IPS-20b (cell line): Measurements from ENCODE around the gene BICC1.
"Not testable (repeated sequence)": the region's sequence is repeated elsewhere in the genome, so short reads cannot be mapped to it uniquely, and the experiment has no call there.

Experiments used
- H3K27ac ChIP-seq: one replicate; pipeline ENCODE4 v1.5.1; 2013; ENCODE audit warnings: low read length
- H3K27me3 ChIP-seq: 2 replicates; pipeline ENCODE4 v1.6.1; 2013; ENCODE audit warnings: mild to moderate bottlenecking, low read length, inconsistent platforms; ENCODE audit not compliant: insufficient read depth
- H3K36me3 ChIP-seq: 2 replicates; pipeline ENCODE4 v1.6.1; 2013; ENCODE audit warnings: low read depth, mild to moderate bottlenecking, inconsistent platforms, low read length, moderate library complexity; ENCODE audit not compliant: insufficient read depth
- H3K4me1 ChIP-seq: 2 replicates; pipeline ENCODE4 v1.6.1; 2013; ENCODE audit warnings: mild to moderate bottlenecking, control low read depth, inconsistent platforms, low read length, moderate library complexity; ENCODE audit not compliant: insufficient read depth
- H3K4me3 ChIP-seq: 2 replicates; pipeline ENCODE4 v1.5.1; 2013; ENCODE audit warnings: mild to moderate bottlenecking, low read length, inconsistent platforms
- H3K9ac ChIP-seq: 2 replicates; pipeline ENCODE4 v1.6.1; 2013; ENCODE audit warnings: low read depth, mild to moderate bottlenecking, inconsistent platforms, low read length, moderate library complexity
- H3K9me3 ChIP-seq: 2 replicates; pipeline ENCODE4 v1.6.1; 2013; ENCODE audit warnings: mild to moderate bottlenecking, low read depth, low read length, inconsistent platforms; ENCODE audit not compliant: insufficient read depth

Gene BICC1

DNA sequence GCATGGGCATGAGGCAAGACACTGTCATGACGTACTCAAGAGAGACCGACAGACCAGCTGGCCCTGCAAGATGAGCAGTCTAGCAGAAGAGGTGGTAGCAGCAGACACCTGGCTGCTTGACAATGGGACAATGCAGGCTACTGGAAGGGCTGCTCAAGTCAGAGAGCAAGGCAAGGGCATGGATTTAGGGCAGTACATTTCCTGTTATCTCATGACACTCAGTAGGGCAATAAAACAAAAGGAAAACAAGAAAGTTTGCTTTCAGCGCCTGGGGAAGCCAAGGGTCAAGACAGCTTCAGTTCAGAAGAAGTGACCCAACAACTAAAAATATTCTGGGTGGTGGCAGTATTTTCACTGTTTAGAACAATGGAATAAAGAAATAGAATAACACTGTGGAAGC is 332.0 kb downstream of the BICC1 start:
- no peaks in the 10 kb centered on the region for H3K9me3 ChIP-seq
- H3K4me1 ChIP-seq, result no peaks in the 10 kb centered on the region
- no peaks in the 10 kb centered on the region for H3K36me3 ChIP-seq
- H3K27ac ChIP-seq, result no peak overlapping the region
- no peaks in the 10 kb centered on the region for H3K27me3 ChIP-seq
- H3K9ac ChIP-seq, result no peak overlapping the region
- no peak overlapping the region for H3K4me3 ChIP-seq

GRCh38 chr10:58846856-58847255 is 334.2 kb downstream of the BICC1 start:
- Histone ChIP-seq H3K4me1 (no peaks in the 10 kb centered on the region), H3K9ac (no peak overlapping the region), H3K27ac (no peak overlapping the region), H3K27me3 (no peaks in the 10 kb centered on the region), H3K9me3 (no peaks in the 10 kb centered on the region), H3K36me3 (no peaks in the 10 kb centered on the region), H3K4me3 (no peak overlapping the region)

GRCh38 chr10:58851606-58852005 is 338.9 kb downstream of the BICC1 start:
- H3K36me3 ChIP-seq, result no peaks in the 10 kb centered on the region
- no peak overlapping the region for H3K4me3 ChIP-seq
- H3K27me3 ChIP-seq, result no peaks in the 10 kb centered on the region
- H3K9me3 ChIP-seq, result no peaks in the 10 kb centered on the region
- H3K9ac ChIP-seq, result no peak overlapping the region
- H3K4me1 ChIP-seq, result peaks cover 3% of the 10 kb centered on the region; the same call in 1 of the 2 replicates
- no peak overlapping the region for H3K27ac ChIP-seq

DNA sequence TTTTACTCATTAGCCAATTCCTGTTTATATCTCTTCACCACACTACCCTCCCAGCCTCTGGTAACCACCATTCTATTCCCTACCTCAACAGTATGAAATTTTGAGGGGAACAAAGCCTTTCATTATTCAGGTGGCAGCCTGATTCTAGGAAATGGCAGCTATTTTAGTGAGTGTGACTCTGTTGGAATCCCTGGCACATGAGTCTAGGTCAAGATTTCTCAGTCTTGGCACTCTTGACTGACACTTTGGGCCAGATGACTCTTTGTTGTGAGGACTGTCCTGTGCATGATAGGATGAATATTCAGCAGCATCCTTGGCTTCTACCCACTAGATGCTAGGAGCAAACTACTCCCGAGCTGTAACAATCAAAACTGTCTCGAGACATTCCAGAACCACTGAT is 341.0 kb downstream of the BICC1 start:
- H3K4me3 ChIP-seq, result no peak overlapping the region
- no peaks in the 10 kb centered on the region for H3K36me3 ChIP-seq

GRCh38 chr10:58854811-58855210 is 342.1 kb downstream of the BICC1 start:
- H3K27ac ChIP-seq, result no peak overlapping the region
- H3K9me3 ChIP-seq, result 0 out of 2 replicates have a peak, but pooled peaks cover 5% of the 10 kb centered on the region
- H3K4me3 ChIP-seq, result no peak overlapping the region
- no peaks in the 10 kb centered on the region for H3K36me3 ChIP-seq
- H3K9ac ChIP-seq, result no peak overlapping the region
- H3K27me3 ChIP-seq, result no peaks in the 10 kb centered on the region
- peaks cover 6% of the 10 kb centered on the region; the same call in 1 of the 2 replicates for H3K4me1 ChIP-seq

More for the DNA sequence above, 341.0 kb downstream of the BICC1 start:
- no peak overlapping the region for H3K9ac ChIP-seq
- no peaks in the 10 kb centered on the region for H3K27me3 ChIP-seq
- peaks cover 6% of the 10 kb centered on the region; the same call in 1 of the 2 replicates for H3K4me1 ChIP-seq
- H3K27ac ChIP-seq, result no peak overlapping the region
- 0 out of 2 replicates have a peak, but pooled peaks cover 5% of the 10 kb centered on the region for H3K9me3 ChIP-seq

DNA sequence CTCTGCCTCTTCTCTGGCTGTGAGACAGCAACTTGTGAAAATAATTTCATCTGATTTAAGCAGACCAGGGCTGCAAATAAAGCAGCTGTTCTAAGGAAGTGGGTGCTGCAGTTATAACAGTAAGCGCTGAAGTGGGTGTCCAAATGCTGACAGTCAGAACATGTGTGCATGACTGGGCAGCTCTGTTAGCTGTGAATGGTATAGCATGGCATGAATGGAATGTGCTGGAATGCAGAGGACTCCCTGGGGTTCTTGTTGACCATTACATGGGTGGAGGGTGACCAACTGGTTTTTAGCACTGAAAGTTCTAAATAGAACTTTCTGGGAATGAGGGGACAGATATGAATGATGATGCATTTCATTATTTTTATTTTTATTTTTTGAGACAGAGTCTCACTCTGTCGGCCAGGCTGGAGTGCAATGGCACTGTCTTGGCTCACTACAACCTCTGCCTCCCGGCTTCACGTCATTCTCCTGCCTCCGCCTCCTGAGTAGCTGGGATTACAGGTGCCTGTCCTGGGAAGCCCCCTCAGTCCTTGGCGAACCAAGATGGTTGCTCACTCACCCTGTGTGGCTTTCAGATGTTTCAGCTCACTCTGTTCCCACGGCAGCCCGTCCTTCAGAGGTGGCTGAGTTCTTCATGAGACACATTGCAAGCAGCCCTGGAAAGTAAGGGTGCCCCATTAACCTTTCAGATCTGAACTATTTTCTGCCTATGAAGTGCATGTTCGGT is 344.0 kb downstream of the BICC1 start:
- no peak overlapping the region for H3K27ac ChIP-seq
- no peaks in the 10 kb centered on the region for H3K36me3 ChIP-seq
- H3K9me3 ChIP-seq, result 0 out of 2 replicates have a peak, but pooled peaks cover 5% of the 10 kb centered on the region
- H3K27me3 ChIP-seq, result no peaks in the 10 kb centered on the region
- H3K9ac ChIP-seq, result no peak overlapping the region
- no peak overlapping the region for H3K4me3 ChIP-seq
- peaks cover 6% of the 10 kb centered on the region; the same call in 1 of the 2 replicates for H3K4me1 ChIP-seq

GRCh38 chr10:58857251-58857805 is 344.7 kb downstream of the BICC1 start:
- H3K9ac ChIP-seq, result no peak overlapping the region
- H3K27ac ChIP-seq, result no peak overlapping the region
- H3K4me1 ChIP-seq, result peaks cover 6% of the 10 kb centered on the region; the same call in 1 of the 2 replicates
- no peak overlapping the region for H3K4me3 ChIP-seq
- 0 out of 2 replicates have a peak, but pooled peaks cover 5% of the 10 kb centered on the region for H3K9me3 ChIP-seq
- H3K36me3 ChIP-seq, result no peaks in the 10 kb centered on the region
- no peaks in the 10 kb centered on the region for H3K27me3 ChIP-seq

GRCh38 chr10:58858123-58858522 is 345.5 kb downstream of the BICC1 start:
- H3K9ac ChIP-seq, H3K4me3 ChIP-seq, H3K27ac ChIP-seq, H3K36me3 ChIP-seq, H3K4me1 ChIP-seq, H3K9me3 ChIP-seq, H3K27me3 ChIP-seq: not testable (repeated sequence)

DNA sequence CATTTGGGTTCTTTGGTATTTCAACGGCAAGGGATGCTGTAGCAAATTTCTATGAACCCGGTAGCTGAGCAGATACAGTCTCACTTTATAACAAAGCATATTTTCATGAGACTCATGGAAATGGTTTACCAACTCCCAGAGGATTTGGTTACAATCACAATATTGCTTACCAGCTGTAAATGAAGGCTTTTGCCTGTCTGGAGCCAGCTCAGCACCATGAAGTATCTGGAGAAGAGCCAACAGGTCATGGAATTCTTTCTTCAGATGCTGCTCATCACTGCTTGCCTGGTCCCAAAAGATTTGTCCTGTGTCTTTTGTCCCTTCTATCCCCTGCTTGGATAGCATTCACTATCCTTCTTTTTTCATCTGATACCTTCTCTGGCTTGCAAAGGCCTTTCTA is 346.9 kb downstream of the BICC1 start:
- Histone ChIP-seq H3K4me3 (no peak overlapping the region), H3K4me1 (peaks cover 6% of the 10 kb centered on the region; the same call in 1 of the 2 replicates), H3K27ac (no peak overlapping the region), H3K9ac (no peak overlapping the region), H3K9me3 (0 out of 2 replicates have a peak, but pooled peaks cover 5% of the 10 kb centered on the region), H3K27me3 (no peaks in the 10 kb centered on the region), H3K36me3 (no peaks in the 10 kb centered on the region)

- no peaks in the 10 kb centered on the region for H3K4me1 ChIP-seq
- no peak overlapping the region for H3K27ac ChIP-seq
- H3K9me3 ChIP-seq, result no peaks in the 10 kb centered on the region
- no peak overlapping the region for H3K4me3 ChIP-seq
- H3K27me3 ChIP-seq, result no peaks in the 10 kb centered on the region
- H3K9ac ChIP-seq, result no peak overlapping the region
- H3K36me3 ChIP-seq, result no peaks in the 10 kb centered on the region
These were observed 355.0 kb downstream of the BICC1 start for GRCh38 chr10:58867683-58868082.

DNA sequence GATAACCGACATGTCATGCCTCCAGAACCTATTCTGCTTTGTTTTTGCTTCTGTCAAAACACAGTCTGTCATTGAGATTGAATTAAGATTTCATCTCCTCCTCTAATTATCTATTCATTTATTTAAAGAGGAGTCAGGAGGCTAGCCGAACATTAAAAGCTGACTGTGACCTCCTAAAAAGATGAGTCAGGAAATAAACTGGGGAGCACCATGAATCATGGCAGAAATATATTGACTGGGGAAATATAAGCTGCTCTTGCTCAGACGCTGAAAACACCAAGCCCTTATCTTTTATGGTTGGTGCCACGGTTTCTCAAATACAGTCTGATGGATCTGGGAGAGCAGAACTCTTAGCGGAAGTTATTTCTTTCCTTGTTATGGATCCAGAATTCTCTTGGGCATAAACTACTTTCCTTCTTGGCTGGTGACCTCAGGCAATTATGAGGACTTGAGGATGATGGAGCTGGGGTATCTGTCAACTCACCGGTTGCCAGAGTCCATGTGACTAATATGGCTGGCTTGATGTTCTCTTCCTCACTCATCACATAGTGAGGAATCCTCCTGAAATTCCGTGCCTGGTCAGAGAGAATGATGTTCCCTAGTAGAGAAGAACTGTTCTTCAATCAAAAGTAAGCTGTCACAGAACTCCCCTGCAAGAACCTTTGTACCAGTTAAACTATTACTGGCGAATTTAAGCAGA is 356.2 kb downstream of the BICC1 start:
- H3K4me3 ChIP-seq, result no peak overlapping the region
- no peaks in the 10 kb centered on the region for H3K36me3 ChIP-seq
- H3K9ac ChIP-seq, result no peak overlapping the region
- H3K27me3 ChIP-seq, result no peaks in the 10 kb centered on the region
- no peaks in the 10 kb centered on the region for H3K4me1 ChIP-seq
- H3K27ac ChIP-seq, result no peak overlapping the region
- no peaks in the 10 kb centered on the region for H3K9me3 ChIP-seq
